ENCODE measurements around the gene TAOK2.
"Not testable (repeated sequence)": the region's sequence is repeated elsewhere in the genome, so short reads cannot be mapped to it uniquely, and the experiment has no call there.

TAOK2 gene

DNA sequence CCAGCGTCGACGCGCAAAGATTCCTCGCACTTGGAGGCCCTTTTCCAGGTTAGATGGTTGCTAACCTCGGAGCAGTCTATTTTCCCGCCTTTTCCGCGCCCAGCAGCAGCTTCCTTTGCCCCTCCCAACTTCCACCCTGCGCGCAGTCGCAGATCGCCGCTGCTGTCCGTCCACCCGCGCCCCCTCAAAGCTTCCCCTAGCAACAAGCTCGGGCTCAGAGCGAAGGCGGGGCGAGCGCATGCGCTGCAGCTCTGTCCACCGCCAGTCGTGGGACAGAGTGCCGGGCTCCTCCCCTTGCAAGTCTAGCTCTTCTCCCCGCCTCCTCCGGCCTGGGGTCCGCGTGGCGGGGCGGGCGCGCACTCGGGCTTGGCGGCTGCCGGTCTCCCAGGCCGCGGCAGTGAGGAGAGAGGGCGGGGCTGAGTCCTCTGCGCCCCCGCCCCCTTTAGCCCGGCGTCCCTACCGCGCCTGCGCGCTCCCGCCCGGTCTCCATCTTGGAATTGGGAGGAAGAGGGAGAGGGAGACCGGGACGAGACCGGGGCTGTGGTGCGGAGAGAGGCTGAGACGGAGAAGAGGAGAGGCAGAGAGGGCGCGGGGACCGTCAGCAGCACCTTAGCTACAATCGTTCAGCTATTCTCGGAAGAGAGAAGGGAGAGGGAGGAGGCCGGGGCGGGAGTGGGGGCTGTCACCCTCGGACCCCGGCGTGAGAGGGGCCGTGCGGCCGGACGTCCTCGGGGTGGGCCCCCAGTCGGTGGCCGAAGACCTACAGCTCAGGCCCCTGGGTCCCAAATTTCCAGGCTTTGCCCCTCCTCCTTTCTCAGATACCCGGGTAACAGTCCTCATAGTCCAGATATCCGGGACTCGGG lies at the start of gene TAOK2:
Gene TAOK2, plus strand, starts transcription at position 485 of the 863 bp plus-strand sequence. CDS start 3,905 bp downstream, outside the sequence.
- DNase-seq (ENCODE audit: low read depth), result peak; percentile 84

DNA sequence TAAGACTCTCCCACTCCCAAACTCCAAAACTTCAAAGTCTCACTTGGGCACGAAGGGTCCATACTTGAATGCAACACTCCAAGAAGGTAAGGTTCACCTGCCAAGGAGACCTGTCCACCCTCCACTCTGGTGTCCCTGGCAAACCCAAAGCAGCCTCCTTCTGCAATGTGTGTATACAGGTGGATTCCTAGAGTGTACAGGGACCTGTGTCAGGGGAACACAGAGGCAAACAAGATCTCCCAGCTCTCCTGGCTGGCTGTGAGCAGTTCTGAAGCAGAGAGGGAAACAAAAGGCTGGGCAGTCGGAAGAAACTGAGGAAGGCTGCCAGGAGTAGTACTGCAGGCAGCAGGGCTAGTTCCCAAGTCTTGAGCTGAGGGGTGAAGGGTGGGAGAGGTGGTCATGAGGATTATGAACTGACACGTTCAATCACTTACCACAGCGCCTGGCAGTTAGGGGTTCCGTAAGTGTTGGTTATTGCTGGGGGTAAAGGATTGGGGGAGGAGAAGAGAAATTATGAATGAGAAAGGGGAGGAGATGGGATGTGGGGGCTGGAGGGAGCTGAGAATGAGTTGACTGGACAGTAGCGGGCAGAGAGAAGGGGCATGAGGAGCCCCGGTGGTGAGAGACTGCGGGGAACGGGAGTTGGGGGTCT lies 48.4 kb upstream of the TAOK2 start:
- no peak for DNase-seq (ENCODE audit: low read depth)

DNA sequence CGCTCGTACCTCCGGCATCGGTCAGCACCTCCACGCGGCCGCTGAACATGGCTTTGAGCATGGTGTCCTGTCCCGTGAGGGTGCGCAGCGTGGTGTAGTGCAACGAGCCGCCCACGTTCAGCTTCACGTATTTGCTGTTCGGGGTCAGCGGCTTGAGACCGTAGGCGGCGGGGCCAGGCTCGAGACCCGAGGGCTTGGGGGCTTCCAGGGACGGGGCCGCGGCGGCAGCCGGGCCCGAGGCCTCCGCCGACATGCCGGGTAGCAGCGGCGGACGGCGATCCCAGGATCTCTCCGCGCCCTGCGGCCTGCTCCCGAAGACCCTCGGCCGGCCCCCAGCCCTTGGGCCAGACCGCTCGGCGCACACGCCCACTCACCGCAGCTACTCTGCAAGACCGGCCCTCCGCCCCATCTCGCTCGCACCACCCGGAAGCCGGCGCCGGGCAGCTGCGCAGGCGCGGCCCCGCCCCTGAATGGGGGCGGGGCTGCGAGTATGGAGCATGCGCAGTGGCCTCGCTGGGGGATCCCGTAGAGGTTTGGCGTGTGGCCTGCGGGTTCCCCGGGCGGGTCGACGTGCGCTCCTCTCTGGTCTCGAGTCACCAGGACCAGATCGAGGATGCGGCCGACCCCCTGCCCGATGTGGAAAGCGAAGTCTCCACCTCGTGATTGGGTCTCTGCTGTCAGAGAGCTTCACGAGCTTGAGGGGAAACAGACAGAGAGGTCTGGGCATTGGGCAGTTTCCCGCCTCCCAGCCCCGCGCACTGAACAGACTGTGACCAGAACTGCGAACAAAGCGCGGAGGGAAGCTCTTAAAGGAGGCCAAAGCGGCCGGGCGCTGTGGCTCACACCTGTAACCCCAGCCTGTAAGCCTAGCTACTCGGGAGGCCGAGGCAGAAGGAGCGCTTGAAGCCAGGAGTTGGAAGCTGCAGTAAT lies 47.6 kb upstream of the TAOK2 start, which contains the start of gene KCTD13:
Gene KCTD13, minus strand, starts transcription at position 446 of the 930 bp plus-strand sequence. Its CDS starts 193 bp downstream, at position 253.
- no peak for DNase-seq (ENCODE audit: low read depth)

DNA sequence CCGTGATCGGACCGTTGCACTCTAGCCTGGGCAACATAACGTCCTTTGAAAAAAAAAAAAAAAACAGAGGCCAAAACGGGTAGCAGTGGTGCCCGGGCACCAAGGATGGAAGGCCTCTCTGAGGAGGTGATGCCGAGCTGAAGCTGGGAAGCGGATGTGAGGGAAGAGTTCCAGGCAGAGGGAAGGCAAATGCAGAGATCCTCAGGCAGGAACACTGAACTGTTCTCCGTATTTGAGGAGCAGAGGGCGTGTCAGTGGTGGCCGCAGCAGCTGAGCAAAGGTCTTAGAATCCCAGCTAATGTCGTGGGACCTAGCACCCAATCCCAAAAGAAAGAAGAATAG lies 47.0 kb upstream of the TAOK2 start:
- DNase-seq (ENCODE audit: low read depth), result no peak

DNA sequence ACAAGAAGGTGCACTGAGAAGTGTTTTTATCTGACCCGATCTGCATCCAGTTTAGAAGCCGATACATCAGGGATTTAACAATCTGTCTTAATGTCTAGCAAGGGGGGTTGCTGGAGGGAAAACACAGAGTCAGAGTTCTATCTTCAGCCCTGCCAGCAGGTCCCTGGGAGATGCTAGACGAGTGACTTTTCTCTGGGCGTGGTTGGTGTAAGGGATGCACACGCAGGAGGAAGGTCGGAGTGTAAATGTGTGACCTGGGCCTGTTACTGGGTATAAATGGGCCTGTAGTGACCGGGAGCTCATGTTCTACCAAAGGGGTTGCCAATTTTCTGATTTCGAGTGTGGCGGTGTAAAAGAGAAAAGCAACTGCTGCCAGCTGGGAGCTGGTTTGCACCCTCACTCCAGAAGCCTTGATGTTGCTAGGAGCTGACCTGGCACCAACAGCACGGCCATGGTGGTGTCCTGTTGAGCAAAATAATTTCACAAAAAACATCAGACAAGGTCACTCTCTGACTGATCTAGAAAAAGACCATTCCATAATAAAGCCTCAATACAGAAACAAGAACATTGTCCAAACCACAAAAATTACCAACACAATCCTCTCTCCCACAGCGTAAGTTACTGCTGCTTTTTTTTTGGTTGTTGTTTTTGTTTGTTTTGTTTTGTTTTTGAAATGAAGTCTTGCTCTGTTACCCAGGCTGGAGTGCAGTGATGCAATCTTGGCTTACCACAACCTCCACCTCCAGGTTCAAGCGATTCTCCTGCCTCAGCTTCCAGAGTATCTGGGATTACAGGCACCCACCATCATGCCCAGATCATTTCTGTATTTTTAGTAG lies 46.4 kb upstream of the TAOK2 start:
- DNase-seq (ENCODE audit: low read depth), result no peak

DNA sequence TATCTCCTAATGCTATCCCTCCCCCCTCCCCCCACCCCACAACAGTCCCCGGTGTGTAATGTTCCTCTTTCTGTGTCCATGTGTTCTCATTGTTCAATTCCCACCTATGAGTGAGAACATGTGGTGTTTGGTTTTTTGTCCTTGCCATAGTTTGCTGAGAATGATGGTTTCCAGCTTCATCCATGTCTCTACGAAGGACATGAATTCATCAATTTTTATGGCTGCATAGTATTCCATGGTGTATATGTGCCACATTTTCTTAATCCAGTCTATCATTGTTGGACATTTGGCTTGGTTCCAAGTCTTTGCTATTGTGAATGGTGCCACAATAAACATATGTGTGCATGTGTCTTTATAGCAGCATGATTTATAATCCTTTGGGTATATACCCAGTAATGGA lies 41.9 kb upstream of the TAOK2 start:
- DNase-seq (ENCODE audit: low read depth), result not testable (repeated sequence)

DNA sequence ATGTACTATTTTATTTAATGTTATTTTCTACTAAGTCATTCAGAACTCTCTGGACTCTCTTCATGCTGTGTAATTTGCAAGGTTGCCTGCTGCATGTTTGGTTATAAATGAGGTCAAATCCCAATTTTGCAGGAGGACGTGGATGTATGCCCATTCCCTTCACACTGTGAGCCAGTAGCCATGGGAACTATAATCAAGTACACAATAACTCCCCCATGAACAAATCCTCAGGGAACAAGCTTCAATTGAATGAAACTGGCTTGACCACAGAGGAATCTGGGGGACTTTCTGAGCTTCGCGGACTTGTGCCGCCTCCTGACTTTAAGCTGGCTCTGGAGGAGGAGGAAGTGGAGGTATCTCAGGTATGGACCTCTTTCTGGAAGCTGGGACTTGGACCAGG lies 33.0 kb upstream of the TAOK2 start:
- DNase-seq (ENCODE audit: low read depth), result no peak

DNA sequence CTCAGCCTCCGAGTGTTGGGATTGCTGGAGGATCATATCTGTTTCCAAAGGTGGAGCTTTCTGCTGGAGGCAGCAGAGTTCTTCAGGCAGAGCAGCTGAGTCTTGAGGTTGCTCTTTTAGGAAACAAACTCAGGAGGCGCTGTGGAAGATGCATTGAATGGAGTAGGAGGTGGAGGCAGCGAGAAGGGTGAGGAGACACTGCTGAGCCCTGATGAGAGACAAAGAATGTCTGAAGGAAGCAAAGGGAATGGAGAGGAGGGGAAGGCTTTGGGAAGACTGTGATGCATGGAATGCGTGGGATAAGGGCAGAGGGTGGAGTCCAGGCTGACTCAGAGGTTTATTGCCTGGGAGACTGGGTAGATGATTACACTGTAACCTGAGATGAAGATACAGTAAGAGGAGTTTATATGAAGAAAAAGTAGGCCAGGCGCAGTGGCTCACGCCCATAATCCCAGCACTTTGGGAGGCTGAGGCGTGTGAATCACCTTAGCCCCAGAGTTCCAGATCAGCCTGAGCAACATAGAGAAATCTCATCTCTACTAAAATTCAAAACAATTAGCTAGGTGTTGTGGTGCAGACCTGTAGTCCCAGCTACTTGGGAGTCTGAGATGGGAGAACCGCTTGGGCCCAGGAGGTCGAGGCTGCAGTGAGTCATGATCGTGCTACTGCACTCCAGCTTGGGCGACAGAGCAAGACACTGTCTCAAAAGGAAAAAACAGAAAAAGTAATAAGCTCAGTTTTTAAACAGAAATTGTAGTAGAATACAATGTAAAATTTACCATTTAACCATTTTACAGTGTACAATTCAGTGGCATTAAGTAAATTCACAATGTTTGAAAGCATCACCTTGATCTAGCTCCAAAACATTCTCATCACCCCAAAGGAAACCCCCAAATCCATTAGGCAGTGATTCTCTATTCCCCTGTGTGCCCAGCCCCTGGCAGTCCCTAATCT lies 29.5 kb upstream of the TAOK2 start:
- peak; percentile 99 for DNase-seq (ENCODE audit: low read depth)

DNA sequence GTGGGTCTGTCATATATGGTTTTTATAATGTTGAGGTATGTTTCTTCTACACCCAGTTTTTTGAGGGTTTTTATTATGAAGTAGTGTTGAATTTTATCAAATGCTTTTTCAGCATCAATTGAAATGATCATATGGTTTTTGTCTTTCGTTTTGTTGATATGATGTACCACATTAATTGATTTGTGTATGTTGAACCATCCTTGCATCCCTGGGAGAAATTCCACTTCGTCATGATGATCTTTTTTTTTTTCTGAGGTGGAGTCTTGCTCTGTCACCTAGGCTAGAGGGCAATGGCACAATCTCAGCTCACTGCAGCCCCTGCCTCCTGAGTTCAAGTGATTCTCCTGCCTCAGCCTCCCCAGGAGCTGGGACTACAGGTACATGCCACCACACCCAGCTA lies 25.8 kb upstream of the TAOK2 start:
- no peak for DNase-seq (ENCODE audit: low read depth)

DNA sequence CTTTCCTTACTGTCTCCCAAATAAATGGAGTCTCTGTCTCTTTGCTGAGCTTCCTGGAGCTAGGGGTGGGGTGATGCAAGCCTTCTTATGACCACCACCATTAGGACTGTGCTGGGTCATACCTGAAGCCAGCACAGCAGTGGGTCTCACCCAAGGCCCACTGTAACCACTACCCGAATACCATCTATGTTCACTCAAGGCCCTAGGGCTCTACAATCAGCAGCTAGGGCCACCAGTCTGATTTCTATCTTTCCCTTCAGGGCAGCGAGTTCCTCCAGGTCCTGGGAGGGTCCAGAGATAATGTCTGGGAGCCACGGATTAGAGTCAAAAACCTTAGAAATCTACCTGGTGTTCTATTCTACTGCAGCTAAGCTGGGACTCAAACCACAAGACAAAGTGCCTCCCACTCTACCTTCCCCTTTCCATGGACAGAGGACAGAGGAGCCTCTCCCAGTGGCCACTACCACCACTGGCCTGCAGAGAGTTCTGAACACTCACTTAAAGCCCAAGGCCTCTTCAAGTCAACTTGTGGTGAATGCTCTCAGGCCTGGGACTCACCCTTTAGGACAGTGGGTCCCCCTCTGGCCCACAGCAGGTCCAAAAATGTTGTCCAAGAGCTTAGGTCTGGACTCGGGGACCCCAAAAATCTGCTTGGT lies 22.7 kb upstream of the TAOK2 start:
- no peak for DNase-seq (ENCODE audit: low read depth)

DNA sequence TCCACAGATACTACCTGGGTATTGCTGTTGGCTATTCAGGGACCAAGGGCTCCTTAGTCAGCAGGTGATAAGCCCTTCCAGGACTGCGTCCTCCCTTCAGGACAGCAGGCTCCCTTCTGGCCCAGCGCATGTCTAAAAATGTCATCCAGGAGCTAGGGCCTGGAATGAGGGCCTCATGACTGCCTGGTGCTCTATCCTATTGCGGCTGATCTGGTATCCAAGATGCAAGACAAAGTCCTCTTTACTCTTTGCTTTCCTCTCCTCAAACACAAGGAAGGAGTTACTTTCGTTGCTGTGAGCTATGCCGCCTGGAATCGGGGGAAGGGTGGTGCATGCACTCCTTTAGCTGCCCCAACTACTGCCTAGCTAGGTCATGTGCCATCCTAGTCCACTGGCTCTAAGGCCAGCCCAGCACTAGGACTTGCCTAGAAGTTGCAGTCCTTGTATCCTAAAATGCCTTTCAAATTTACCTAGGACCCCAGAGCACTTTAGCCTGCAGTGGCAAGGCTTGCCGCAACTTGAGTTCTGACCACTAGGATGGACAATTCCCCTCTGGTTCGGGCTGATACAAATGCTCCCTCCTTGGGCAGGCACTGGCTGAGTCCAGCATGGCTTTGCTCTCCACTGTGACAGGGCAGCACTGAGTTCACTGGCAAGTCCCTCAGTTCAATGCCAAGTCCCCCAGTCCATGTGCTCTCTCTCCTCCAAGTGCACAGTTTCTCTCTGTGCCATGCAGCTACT lies 21.9 kb upstream of the TAOK2 start:
- no peak for DNase-seq (ENCODE audit: low read depth)

DNA sequence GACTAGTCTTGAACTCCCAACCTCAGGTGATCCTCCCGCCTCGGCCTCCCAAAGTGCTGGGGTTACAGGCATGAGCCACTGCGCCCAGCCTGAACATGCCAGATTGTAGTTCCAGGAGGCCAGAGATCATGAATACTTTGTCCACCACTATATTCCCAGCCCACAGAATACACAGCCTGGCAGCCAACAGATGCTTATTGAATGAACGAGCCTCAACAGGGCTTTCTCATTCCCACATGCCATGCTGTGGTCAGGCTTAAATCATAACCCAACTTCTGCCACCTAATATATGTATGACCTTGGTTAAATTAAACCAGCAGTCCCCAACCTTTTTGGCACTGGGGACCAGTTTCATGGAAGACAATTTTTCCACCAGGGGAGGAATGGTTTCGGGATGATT lies 14.9 kb upstream of the TAOK2 start:
- no peak for DNase-seq (ENCODE audit: low read depth)

DNA sequence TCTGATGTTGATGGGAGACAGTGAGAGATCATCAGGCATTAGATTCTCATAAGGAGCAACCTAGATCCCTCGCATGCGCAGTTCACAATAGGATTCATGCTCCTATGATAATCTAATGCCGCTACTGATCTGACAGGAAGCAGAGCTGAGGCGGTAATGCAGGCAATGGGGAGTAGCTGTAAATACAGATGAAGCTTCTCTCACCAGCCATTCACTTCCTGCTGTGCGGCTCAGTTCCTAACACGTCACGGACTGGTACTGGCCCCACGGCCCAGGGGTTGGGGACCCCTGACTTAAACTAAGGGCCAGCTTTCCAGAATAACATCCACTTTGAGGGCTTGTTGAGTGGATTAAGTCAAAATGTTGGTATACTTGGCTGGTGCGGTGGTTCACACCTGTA lies 14.4 kb upstream of the TAOK2 start:
- DNase-seq (ENCODE audit: low read depth), result no peak

DNA sequence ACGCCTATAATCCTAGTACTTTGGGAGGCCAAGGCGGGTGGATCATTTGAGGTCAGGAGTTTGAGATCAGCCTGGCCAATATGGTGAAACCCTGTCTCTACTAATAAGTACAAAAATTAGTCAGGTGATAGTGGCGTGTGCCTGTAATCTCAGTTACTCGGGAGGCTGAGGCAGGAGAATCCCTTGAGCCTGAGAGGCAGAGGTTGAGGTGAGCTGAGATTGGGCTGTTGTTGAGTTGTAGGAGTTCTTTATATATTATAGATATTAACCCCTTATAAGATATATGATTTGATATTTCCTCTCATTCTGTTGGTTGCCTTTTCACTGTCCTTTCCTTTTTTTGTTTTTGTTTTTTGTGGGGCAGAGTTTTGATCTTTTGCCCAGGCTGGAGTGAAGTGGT lies 13.8 kb upstream of the TAOK2 start:
- DNase-seq (ENCODE audit: low read depth), result not testable (repeated sequence)

DNA sequence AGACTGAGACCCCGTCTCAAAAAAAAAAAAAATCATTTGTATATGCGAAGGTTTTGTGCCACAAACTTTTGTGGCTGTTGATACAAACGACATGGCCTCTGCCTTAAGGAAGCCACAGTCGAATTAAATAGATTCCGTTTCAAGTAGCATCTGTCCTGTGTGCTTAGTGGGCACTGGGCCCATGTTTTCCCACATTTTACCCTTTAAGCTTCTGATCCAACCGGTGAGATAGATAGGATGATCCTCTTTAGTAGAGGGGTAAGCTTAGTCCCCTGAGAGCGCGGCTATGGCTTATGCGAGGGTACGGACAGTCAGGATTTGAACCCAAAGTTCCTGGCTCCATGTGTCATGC lies 12.6 kb upstream of the TAOK2 start:
- no peak for DNase-seq (ENCODE audit: low read depth)

DNA sequence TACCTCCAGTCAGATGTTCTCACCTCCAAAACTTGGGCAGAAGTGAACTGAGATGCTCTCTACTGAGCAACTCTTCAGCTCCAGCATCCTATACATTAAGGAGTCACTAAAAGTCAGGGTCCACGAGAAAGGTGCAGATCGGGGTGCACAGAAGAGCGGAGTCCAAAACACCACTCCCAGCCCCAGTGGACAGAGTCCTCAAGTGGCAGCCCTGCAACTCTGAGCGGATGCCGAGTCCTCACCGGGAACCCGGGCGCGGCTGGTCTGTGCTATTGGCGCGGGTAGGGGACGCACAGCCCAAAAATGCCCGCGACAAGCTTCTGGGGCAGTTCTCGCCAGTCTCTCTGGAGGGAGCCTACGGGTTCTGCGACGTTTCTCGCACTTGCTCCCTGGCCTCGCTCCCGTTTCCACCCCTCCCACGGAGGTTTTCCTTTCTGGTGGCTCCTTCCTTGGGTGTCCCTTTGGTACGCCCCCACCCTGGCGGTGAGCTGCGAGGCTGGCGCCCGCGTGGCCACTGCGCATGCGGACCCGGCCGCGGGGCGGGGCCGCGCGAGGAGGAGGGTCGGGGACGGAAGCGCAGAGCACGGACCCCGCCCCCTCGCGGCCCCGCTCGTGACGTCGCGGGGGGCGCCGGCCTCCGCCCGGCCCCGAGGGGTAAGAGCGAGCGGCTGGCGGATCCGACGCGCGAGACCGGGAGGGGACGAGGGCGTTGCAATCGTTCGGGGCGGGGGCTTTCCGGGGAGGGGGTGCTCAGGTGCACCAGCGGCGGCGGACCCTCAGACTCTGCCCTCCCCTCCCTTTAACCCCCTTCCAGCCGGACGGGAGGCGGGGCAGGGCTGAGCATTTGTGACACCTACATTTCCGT lies 12.0 kb upstream of the TAOK2 start, which contains the start of gene TMEM219:
Gene TMEM219, plus strand, starts transcription at position 601 of the 865 bp plus-strand sequence. CDS start 1,065 bp downstream, outside the sequence.
- peak; percentile 62 for DNase-seq (ENCODE audit: low read depth)

DNA sequence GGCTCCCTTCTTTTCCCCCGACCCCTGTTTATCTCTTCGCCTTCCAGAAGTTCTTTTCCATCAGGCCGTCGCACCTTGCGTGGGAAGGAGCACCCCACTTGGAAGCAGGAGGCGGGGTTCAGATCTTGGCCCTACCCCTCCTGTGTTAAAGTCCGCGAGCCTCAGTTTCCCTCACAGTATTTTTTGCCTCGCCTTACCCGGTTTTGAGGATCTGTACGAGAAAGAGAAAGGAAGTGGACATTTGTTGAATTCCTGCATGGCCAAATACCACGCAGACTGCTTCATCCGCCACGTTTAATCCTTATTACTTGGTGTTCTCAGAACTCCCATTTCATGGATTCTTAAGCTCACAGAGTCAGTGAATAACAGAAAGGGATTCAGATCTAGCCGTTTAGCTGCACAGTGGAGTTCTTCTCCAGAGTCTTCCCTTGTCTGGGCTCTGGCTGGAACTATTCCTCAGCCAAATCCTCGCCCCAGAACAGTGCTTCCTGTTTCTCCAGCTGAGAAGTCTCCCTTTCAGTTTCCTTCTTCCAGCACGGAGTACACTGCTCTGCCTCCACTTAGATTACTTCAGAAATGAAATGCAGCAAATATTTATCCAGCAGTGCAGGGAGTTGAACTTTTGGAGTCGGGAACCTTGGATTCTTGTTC lies 11.2 kb upstream of the TAOK2 start:
- no peak for DNase-seq (ENCODE audit: low read depth)

Measured in GM04503 (cell line).